A673 (cell line): ENCODE results near the gene GPHN.

Experiments used
- EZH2 ChIP-seq: fragments of 200-600 bp; sonication (generic); IDR thresholded peaks from 2 replicates; pipeline ENCODE4 v1.6.1; 2017; ENCODE audit warnings: borderline replicate concordance, low read depth, mild to moderate bottlenecking, mixed read lengths, antibody characterized with exemption, low read length; ENCODE audit not compliant: poor library complexity, severe bottlenecking
- TF ChIP-seq, protein P1 (sequence below): fragments of 300-800, 200-600 bp; sonication (generic); conservative IDR thresholded peaks from 2 replicates; pipeline ENCODE4 v1.5.1; 2017; ENCODE audit warnings: low read depth, mild to moderate bottlenecking, antibody characterized with exemption, low read length, moderate library complexity, mixed read lengths

DNA sequence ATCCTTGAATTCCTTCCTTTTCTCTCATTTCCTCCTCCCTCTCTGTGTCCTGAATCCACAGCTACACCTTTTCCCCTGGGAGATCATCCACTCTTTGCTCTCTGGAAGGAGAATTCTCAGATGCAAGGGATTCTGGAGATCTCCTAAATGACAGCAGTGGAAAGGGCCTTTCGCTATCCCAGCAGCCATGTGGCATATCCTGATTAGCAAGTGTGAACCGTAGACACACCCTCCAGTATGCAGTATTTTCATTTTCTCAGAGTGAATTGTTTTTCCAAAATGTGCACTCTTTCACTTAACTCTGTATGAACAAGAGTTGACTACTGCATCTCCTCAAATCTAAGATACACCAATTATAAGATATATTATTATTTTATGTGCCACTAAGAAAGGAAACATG lies 687.3 kb downstream of the GPHN start:
- no peak for TF ChIP-seq EZH2
- TF ChIP-seq, protein P1, sequence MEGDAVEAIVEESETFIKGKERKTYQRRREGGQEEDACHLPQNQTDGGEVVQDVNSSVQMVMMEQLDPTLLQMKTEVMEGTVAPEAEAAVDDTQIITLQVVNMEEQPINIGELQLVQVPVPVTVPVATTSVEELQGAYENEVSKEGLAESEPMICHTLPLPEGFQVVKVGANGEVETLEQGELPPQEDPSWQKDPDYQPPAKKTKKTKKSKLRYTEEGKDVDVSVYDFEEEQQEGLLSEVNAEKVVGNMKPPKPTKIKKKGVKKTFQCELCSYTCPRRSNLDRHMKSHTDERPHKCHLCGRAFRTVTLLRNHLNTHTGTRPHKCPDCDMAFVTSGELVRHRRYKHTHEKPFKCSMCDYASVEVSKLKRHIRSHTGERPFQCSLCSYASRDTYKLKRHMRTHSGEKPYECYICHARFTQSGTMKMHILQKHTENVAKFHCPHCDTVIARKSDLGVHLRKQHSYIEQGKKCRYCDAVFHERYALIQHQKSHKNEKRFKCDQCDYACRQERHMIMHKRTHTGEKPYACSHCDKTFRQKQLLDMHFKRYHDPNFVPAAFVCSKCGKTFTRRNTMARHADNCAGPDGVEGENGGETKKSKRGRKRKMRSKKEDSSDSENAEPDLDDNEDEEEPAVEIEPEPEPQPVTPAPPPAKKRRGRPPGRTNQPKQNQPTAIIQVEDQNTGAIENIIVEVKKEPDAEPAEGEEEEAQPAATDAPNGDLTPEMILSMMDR = no peak
